CD4-positive, alpha-beta T cell (primary cell): ENCODE measurements around the gene ADGRL3. TPM values are rescaled to one million over a fixed set of nuclear protein-coding genes. Genes with fewer than 3 reads are reported as not detected.

Experiments
- ATAC-seq: fragments of 200-7000 bp; cut with Tn5 transposase; one replicate; pipeline ENCODE4 v1.10.0; 2022; ENCODE audit warnings: mild to moderate bottlenecking; ENCODE audit not compliant: poor library complexity
- CTCF ChIA-PET: fragments of 350-600 bp; sonication (Branson Sonifier 250); formaldehyde crosslinking; loops from one replicate; lab custom pipeline; 2021; ENCODE audit warnings: antibody characterized with exemption, inconsistent platforms; lab: Charles Lee
- POLR2A ChIA-PET: fragments of 350-600 bp; sonication (Branson Sonifier 250); formaldehyde crosslinking; loops from one replicate; lab custom pipeline; 2021; ENCODE audit warnings: antibody characterized with exemption, inconsistent platforms; lab: Charles Lee
- DNase-seq, 14 experiments: peaks; one replicate each; pipeline ENCODE4 v3.0.0-alpha.2; 2013 to 2020; ENCODE audit warnings: mixed read lengths in 2 of 14
- H3K27ac ChIP-seq, 2 donors: one replicate each; pipeline versions ENCODE4 v1.5.1 to v1.7.0; 2013; ENCODE audit warnings: low read length in 2 of 2, low read depth in 1 of 2, mild to moderate bottlenecking in 1 of 2
- H3K27me3 ChIP-seq, 2 experiments: 1 replicate in 1 of 2; 2 replicates in 1 of 2; pipeline versions ENCODE4 v1.6.1 to v1.7.0; 2013; ENCODE audit warnings: low read length in 2 of 2, control low read depth in 1 of 2, mild to moderate bottlenecking in 1 of 2, moderate library complexity in 1 of 2; ENCODE audit not compliant: insufficient read depth in 2 of 2, control insufficient read depth in 1 of 2
- H3K36me3 ChIP-seq: one replicate; pipeline ENCODE4 v1.6.1; 2013; ENCODE audit warnings: low read length, control low read depth; ENCODE audit not compliant: insufficient read depth
- H3K4me1 ChIP-seq: one replicate; pipeline ENCODE4 v1.6.1; 2013; ENCODE audit warnings: low read length, control low read depth; ENCODE audit not compliant: insufficient read depth
- H3K4me3 ChIP-seq: one replicate; pipeline ENCODE4 v1.5.1; 2013; ENCODE audit warnings: mild to moderate bottlenecking, low read length, moderate library complexity
- H3K9me3 ChIP-seq, 2 experiments: 1 replicate in 1 of 2; 2 replicates in 1 of 2; pipeline versions ENCODE4 v1.6.1 to v1.7.0; 2013; ENCODE audit warnings: low read length in 2 of 2, mild to moderate bottlenecking in 2 of 2, control low read depth in 1 of 2, moderate library complexity in 1 of 2; ENCODE audit not compliant: control insufficient read depth in 1 of 2, insufficient read depth in 1 of 2
- H3K27ac Mint-ChIP-seq: one replicate; pipeline ENCODE4 v1.8.0; 2020; ENCODE audit warnings: mixed read lengths
- H3K27me3 Mint-ChIP-seq: one replicate; pipeline ENCODE4 v1.8.0; 2021; ENCODE audit warnings: mixed read lengths
- H3K36me3 Mint-ChIP-seq: one replicate; pipeline ENCODE4 v1.8.0; 2021; ENCODE audit warnings: low read depth, mixed read lengths
- H3K4me1 Mint-ChIP-seq: one replicate; pipeline ENCODE4 v1.8.0; 2021; ENCODE audit warnings: low read depth, mixed read lengths
- H3K4me3 Mint-ChIP-seq: one replicate; pipeline ENCODE4 v1.8.0; 2020; ENCODE audit warnings: mild to moderate bottlenecking, mixed read lengths
- H3K9me3 Mint-ChIP-seq: one replicate; pipeline ENCODE4 v1.8.0; 2020; ENCODE audit warnings: mixed read lengths
- CTCF ChIP-seq: fragments of 200-600 bp; IDR thresholded peaks from one replicate; pipeline ENCODE4 v1.8.0; 2022; ENCODE audit warnings: antibody characterized with exemption, mild to moderate bottlenecking
- intact Hi-C, 2 experiments: fragments of 100-400 bp; cut with DNase I in 1 of 2; cut with micrococcal nuclease in 1 of 2; formaldehyde crosslinking; loops; one replicate each; pipeline versions ENCODE4 v1.15.1 to v1.9.0; 2023 to 2025; cut with DNase I, micrococcal nuclease
- total RNA-seq, 174 experiments: library from RNA in 2 of 174; stranded (reverse) in 2 of 174; gene quantifications; one replicate each; pipeline ENCODE4 v1.2.3 and lab custom pipeline; 2021 to 2026

Gene ADGRL3
- total RNA-seq, 2 experiments from 2014 or later: not detected

GRCh38 chr4:61199873-61200186 lies 296 bp upstream of the ADGRL3 start:
- H3K9me3 Mint-ChIP-seq: peaks cover 4% of the 10 kb centered on the region
- no peaks in the 10 kb centered on the region for H3K36me3 Mint-ChIP-seq
- TF ChIP-seq CTCF: no peak
- DNase-seq (no peak), ATAC-seq (no peak)
- intact Hi-C loops: no loop called here
- H3K36me3 ChIP-seq: no peaks in the 10 kb centered on the region
- H3K27me3 ChIP-seq: peaks cover 25 to 43% of the 10 kb centered on the region in 2 experiments
- ChIA-PET POLR2A (no interaction called here), CTCF (no interaction called here)
- H3K9me3 ChIP-seq: peaks cover 0 to 34% of the 10 kb centered on the region in 2 experiments
- no peaks in the 10 kb centered on the region for H3K4me1 Mint-ChIP-seq
- no peak overlapping the region for H3K4me3 ChIP-seq
- no peak overlapping the region for H3K27ac ChIP-seq
- H3K27ac Mint-ChIP-seq: no peak overlapping the region
- peaks cover 45% of the 10 kb centered on the region for H3K27me3 Mint-ChIP-seq
- no peak overlapping the region for H3K4me3 Mint-ChIP-seq
- no peaks in the 10 kb centered on the region for H3K4me1 ChIP-seq

GRCh38 chr4:61200916-61201526 lies 895 bp downstream of the ADGRL3 start:
- POLR2A ChIA-PET: no interaction called here
- Histone ChIP-seq H3K4me3 (no peak overlapping the region), H3K27ac (no peak overlapping the region), H3K27me3 (peaks cover 25 to 43% of the 10 kb centered on the region in 2 experiments), H3K36me3 (no peaks in the 10 kb centered on the region), H3K4me1 (no peaks in the 10 kb centered on the region), H3K9me3 (peaks cover 0 to 34% of the 10 kb centered on the region in 2 experiments)
- H3K36me3 Mint-ChIP-seq: no peaks in the 10 kb centered on the region
- CTCF ChIA-PET: no interaction called here
- intact Hi-C loops: no loop called here
- no peak for ATAC-seq
- no peak overlapping the region for H3K27ac Mint-ChIP-seq
- DNase-seq: no peak
- H3K27me3 Mint-ChIP-seq: peaks cover 45% of the 10 kb centered on the region
- TF ChIP-seq CTCF: no peak
- no peaks in the 10 kb centered on the region for H3K4me1 Mint-ChIP-seq
- H3K9me3 Mint-ChIP-seq: peaks cover 4% of the 10 kb centered on the region
- no peak overlapping the region for H3K4me3 Mint-ChIP-seq

DNA sequence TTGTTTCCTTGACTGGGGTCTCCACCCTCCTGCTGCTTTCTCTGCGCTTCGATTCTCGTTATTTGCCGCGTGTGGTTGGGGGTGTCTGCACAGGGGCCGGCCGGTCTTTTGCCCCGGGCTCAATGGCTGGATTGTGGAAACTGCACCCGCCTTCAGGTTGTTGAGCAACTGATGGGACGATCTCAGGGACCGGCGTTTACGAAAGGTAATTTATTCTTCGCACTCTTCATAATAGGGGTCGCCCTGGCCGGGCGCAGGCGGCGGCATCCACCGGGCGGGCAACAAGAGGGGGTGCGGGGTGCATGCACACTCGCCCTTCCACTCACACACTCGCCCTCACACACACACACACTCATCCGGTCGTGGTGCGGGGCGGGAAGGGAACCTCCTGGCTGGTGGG lies 1.4 kb downstream of the ADGRL3 start:
- H3K4me1 ChIP-seq: no peaks in the 10 kb centered on the region
- no peak overlapping the region for H3K4me3 Mint-ChIP-seq

More for the DNA sequence above, 1.4 kb downstream of the ADGRL3 start:
- ChIA-PET POLR2A (no interaction called here), CTCF (no interaction called here)
- Histone ChIP-seq H3K27me3 (peaks cover 25 to 43% of the 10 kb centered on the region in 2 experiments), H3K9me3 (peaks cover 0 to 34% of the 10 kb centered on the region in 2 experiments), H3K4me3 (no peak overlapping the region), H3K27ac (no peak overlapping the region), H3K36me3 (no peaks in the 10 kb centered on the region)
- intact Hi-C loops: no loop called here
- peaks cover 4% of the 10 kb centered on the region for H3K9me3 Mint-ChIP-seq
- no peak for TF ChIP-seq CTCF
- peaks cover 45% of the 10 kb centered on the region for H3K27me3 Mint-ChIP-seq
- DNase-seq (no peak), ATAC-seq (no peak)
- H3K36me3 Mint-ChIP-seq: no peaks in the 10 kb centered on the region
- no peaks in the 10 kb centered on the region for H3K4me1 Mint-ChIP-seq
- no peak overlapping the region for H3K27ac Mint-ChIP-seq
